SK-N-SH (cell line): Measurements from ENCODE around the gene TAF6. TPM values are rescaled to one million over a fixed set of nuclear protein-coding genes. Genes with fewer than 3 reads are reported as not detected.

Experiments used
- CTCF ChIA-PET: fragments of 300-600, 350-600 bp; formaldehyde crosslinking; extraction: SDS; loops from one replicate; lab custom pipeline; 2021; lab: Yijun Ruan, JAX
- POLR2A ChIA-PET: fragments of 350-600 bp; sonication (Branson Sonifier 250); formaldehyde crosslinking; extraction: SDS; loops from one replicate; lab custom pipeline; 2020; ENCODE audit warnings: antibody characterized with exemption, inconsistent platforms; lab: Yijun Ruan, JAX
- DNase-seq: peaks from one replicate; pipeline ENCODE4 v3.0.0; 2012
- H2AFZ ChIP-seq: fragments of 200-600 bp; sonication (generic); 2 replicates; pipeline ENCODE4 v1.8.1; 2016; ENCODE audit warnings: antibody characterized with exemption, mild to moderate bottlenecking, low read depth
- H3F3A ChIP-seq: fragments of 200-600 bp; sonication (generic); replicated peaks from 2 replicates; pipeline ENCODE3; 2016; ENCODE audit warnings: antibody characterized with exemption, mild to moderate bottlenecking; ENCODE audit not compliant: insufficient read depth
- H3K27ac ChIP-seq, 2 experiments: fragments of 200-500 bp in 1 of 2; fragments of 200-600 bp in 1 of 2; sonication (Bioruptor generic) in 1 of 2; sonication (generic), shearing (Covaris generic) in 1 of 2; 2 replicates each; pipeline versions ENCODE4 v1.5.1 to v1.6.1; 2014 to 2016; ENCODE audit warnings: low read depth in 2 of 2, inconsistent platforms in 1 of 2, low read length in 1 of 2, mild to moderate bottlenecking in 1 of 2, mixed read lengths in 1 of 2
- H3K27me3 ChIP-seq: fragments of 200-600 bp; sonication (generic), shearing (Covaris generic); 2 replicates; pipeline ENCODE4 v1.6.1; 2016; ENCODE audit warnings: mixed run types; ENCODE audit not compliant: insufficient read depth
- H3K36me3 ChIP-seq, 2 experiments: fragments of 200-500 bp in 1 of 2; fragments of 200-600 bp in 1 of 2; sonication (Bioruptor generic) in 1 of 2; sonication (generic) in 1 of 2; replicated peaks in 1 of 2; 2 replicates each; pipeline versions ENCODE3 to v1.5.1; 2014 to 2016; ENCODE audit warnings: low read length in 1 of 2, mild to moderate bottlenecking in 1 of 2; ENCODE audit not compliant: insufficient read depth in 2 of 2, control insufficient read depth in 1 of 2
- H3K4me1 ChIP-seq, 2 experiments: fragments of 200-500 bp in 1 of 2; fragments of 200-600 bp in 1 of 2; sonication (Bioruptor generic) in 1 of 2; sonication (generic), shearing (Covaris generic) in 1 of 2; 2 replicates each; pipeline versions ENCODE4 v1.5.1 to v1.6.1; 2014 to 2016; ENCODE audit warnings: low read depth in 1 of 2, low read length in 1 of 2, mixed run types in 1 of 2; ENCODE audit not compliant: insufficient read depth in 2 of 2, control insufficient read depth in 1 of 2
- H3K4me2 ChIP-seq: fragments of 200-600 bp; sonication (generic), shearing (Covaris generic); 2 replicates; pipeline ENCODE4 v1.6.1; 2017; ENCODE audit warnings: mixed run types
- H3K4me3 ChIP-seq, 2 experiments: fragments of 200-500 bp in 1 of 2; fragments of 200-600 bp in 1 of 2; sonication (Bioruptor generic) in 1 of 2; sonication (generic), shearing (Covaris generic) in 1 of 2; 2 replicates each; pipeline versions ENCODE4 v1.5.1 to v1.8.1; 2014 to 2016; ENCODE audit warnings: low read depth in 2 of 2, inconsistent platforms in 1 of 2, low read length in 1 of 2, mild to moderate bottlenecking in 1 of 2, mixed read lengths in 1 of 2, moderate library complexity in 1 of 2
- H3K79me2 ChIP-seq: fragments of 200-600 bp; sonication (generic); 2 replicates; pipeline ENCODE4 v1.8.1; 2017; ENCODE audit warnings: mild to moderate bottlenecking; ENCODE audit not compliant: insufficient read depth
- H3K9ac ChIP-seq: fragments of 200-600 bp; sonication (generic); 2 replicates; pipeline ENCODE4 v1.6.1; 2017; ENCODE audit warnings: mixed run types
- H3K9me2 ChIP-seq: fragments of 200-600 bp; sonication (generic); 2 replicates; pipeline ENCODE4 v1.6.1; 2017; ENCODE audit warnings: mixed run types
- H3K9me3 ChIP-seq: fragments of 200-600 bp; sonication (generic); 2 replicates; pipeline ENCODE4 v1.6.1; 2017; ENCODE audit warnings: mixed run types, mild to moderate bottlenecking, moderate library complexity
- H4K20me1 ChIP-seq: fragments of 200-600 bp; sonication (generic); 2 replicates; pipeline ENCODE4 v1.6.1; 2017; ENCODE audit warnings: mild to moderate bottlenecking, mixed run types; ENCODE audit not compliant: insufficient read depth
- CHD2 ChIP-seq: fragments of 150-350 bp; IDR thresholded peaks from 2 replicates; pipeline ENCODE4 v1.6.1; 2018; ENCODE audit warnings: low read length; ENCODE audit not compliant: partially characterized antibody
- ELF1 ChIP-seq: IDR thresholded peaks from 2 replicates; pipeline ENCODE4 v1.4.0; 2012
- EP300 ChIP-seq, 2 experiments: IDR thresholded peaks; 2 replicates each; pipeline versions ENCODE4 v1.4.0 to v1.6.1; 2012; ENCODE audit warnings: borderline replicate concordance in 1 of 2, low read depth in 1 of 2, low read length in 1 of 2
- FOXM1 ChIP-seq: IDR thresholded peaks from 2 replicates; pipeline ENCODE4 v1.4.0; 2012; ENCODE audit warnings: low read depth, mild to moderate bottlenecking
- GABPA ChIP-seq: IDR thresholded peaks from 2 replicates; pipeline ENCODE4 v1.4.0; 2012; ENCODE audit warnings: low read depth, mild to moderate bottlenecking
- JUND ChIP-seq: IDR thresholded peaks from 2 replicates; pipeline ENCODE4 v1.4.0; 2012
- MXI1 ChIP-seq: IDR thresholded peaks from 2 replicates; pipeline ENCODE4 v1.6.1; 2012; ENCODE audit warnings: mild to moderate bottlenecking, low read depth, low read length, improper control_type of control experiment
- NFIC ChIP-seq: IDR thresholded peaks from 2 replicates; pipeline ENCODE4 v1.4.0; 2012; ENCODE audit warnings: borderline replicate concordance
- POLR2AphosphoS5 ChIP-seq: IDR thresholded peaks from 2 replicates; pipeline ENCODE4 v1.6.1; 2012; ENCODE audit warnings: low read depth, low read length
- RAD21 ChIP-seq: IDR thresholded peaks from 2 replicates; pipeline ENCODE4 v1.6.1; 2012; ENCODE audit warnings: mild to moderate bottlenecking, low read length
- RCOR1 ChIP-seq: fragments of 150-350 bp; IDR thresholded peaks from 2 replicates; pipeline ENCODE4 v1.6.1; 2017; ENCODE audit warnings: antibody characterized with exemption, low read length
- REST ChIP-seq: IDR thresholded peaks from 2 replicates; pipeline ENCODE4 v1.6.1; 2012; ENCODE audit warnings: mild to moderate bottlenecking, low read depth, low read length, moderate library complexity
- RFX5 ChIP-seq: IDR thresholded peaks from 2 replicates; pipeline ENCODE4 v1.6.1; 2012; ENCODE audit warnings: mild to moderate bottlenecking, improper control_type of control experiment, low read length
- SIN3A ChIP-seq: IDR thresholded peaks from 2 replicates; pipeline ENCODE4 v1.6.1; 2012; ENCODE audit warnings: low read depth, mild to moderate bottlenecking, low read length, moderate library complexity, borderline replicate concordance
- SMC3 ChIP-seq: IDR thresholded peaks from 2 replicates; pipeline ENCODE4 v1.6.1; 2012; ENCODE audit warnings: low read depth, low read length, improper control_type of control experiment
- TAF1 ChIP-seq: IDR thresholded peaks from 2 replicates; pipeline ENCODE4 v1.6.1; 2012; ENCODE audit warnings: low read depth, mild to moderate bottlenecking, low read length, moderate library complexity, borderline replicate concordance
- TCF12 ChIP-seq: IDR thresholded peaks from 2 replicates; pipeline ENCODE4 v1.4.0; 2012
- TEAD4 ChIP-seq: IDR thresholded peaks from 2 replicates; pipeline ENCODE4 v1.4.0; 2012; ENCODE audit warnings: mild to moderate bottlenecking, borderline replicate concordance; ENCODE audit not compliant: insufficient read depth
- ZBTB33 ChIP-seq: IDR thresholded peaks from 2 replicates; pipeline ENCODE4 v1.4.0; 2012; ENCODE audit warnings: low read depth, borderline replicate concordance
- WGBS: methylation state at CpG from one replicate; pipeline ENCODE4 v1.1.6; 2017; ENCODE audit warnings: low lambda C conversion rate; 5-methylcytosine and 5-hydroxymethylcytosine counted together
- polyA plus RNA-seq, 3 experiments: library from polyadenylated mRNA; depleted of rRNA; stranded (reverse); fragments of >200 nt; gene quantifications; 2 replicates each; pipeline ENCODE4 v1.2.3, GENCODE V29; 2012
- TF ChIP-seq, protein P1 (sequence below): fragments of 150-350 bp; IDR thresholded peaks from 2 replicates; pipeline ENCODE4 v1.6.1; 2017; ENCODE audit warnings: antibody characterized with exemption, low read length, low read depth, borderline replicate concordance
- TF ChIP-seq, protein P2 (sequence below): IDR thresholded peaks from 2 replicates; pipeline ENCODE4 v1.4.0; 2012; ENCODE audit warnings: low read depth
- TF ChIP-seq, protein P3 (sequence below): fragments of 150-350 bp; IDR thresholded peaks from 2 replicates; pipeline ENCODE4 v1.6.1; 2016; ENCODE audit warnings: mild to moderate bottlenecking, low read depth, low read length
- TF ChIP-seq, protein P4 (sequence below): fragments of 200-600 bp; sonication (generic); IDR thresholded peaks from 2 replicates; pipeline ENCODE4 v1.6.1; 2017; ENCODE audit warnings: antibody characterized with exemption, mild to moderate bottlenecking, moderate library complexity

The TAF6 gene
- polyA plus RNA-seq, 1 of the 3 experiments (the other 2 are of a cell fraction): 70.5 TPM

- Histone ChIP-seq H3F3A (peaks cover 11% of the 10 kb centered on the region), H3K4me1 (peaks cover 12 to 19% of the 10 kb centered on the region in 2 experiments; a peak in 3 of 4 replicates), H3K9me3 (no peaks in the 10 kb centered on the region), H3K27ac (peak within 1 kb of the TSS; percentile 76 to 87), H3K9ac (peak within 1 kb of the TSS; percentile 92), H3K4me2 (peak within 1 kb of the TSS; percentile 87), H3K36me3 (peaks cover 21 to 38% of the 10 kb centered on the region in 2 experiments), H3K9me2 (no peaks in the 10 kb centered on the region), H3K79me2 (peaks cover 49% of the 10 kb centered on the region), H4K20me1 (peaks cover 20% of the 10 kb centered on the region; the same call in 1 of the 2 replicates), H2AFZ (peak within 1 kb of the TSS; percentile 65), H3K4me3 (peak within 1 kb of the TSS; percentile 67 to 94), H3K27me3 (no peaks in the 10 kb centered on the region)
- DNase-seq: peak; percentile 99
- ChIA-PET POLR2A (interaction anchor here (0.9 to 1.4 kb wide), 3 partner anchors 20 to 88 kb away, joined by 3 to 11 read pairs (median 4); partner anchors contain the start of genes AP4M1, MCM7 and ZSCAN21), CTCF (interaction anchor here (0.7 to 8.5 kb wide), 17 partner anchors 9 to 508 kb away, joined by 3 to 59 read pairs (median 5); partner anchors contain the start of genes AP4M1, LAMTOR4, MCM7 and TRIM4)
- WGBS: under 1% methylated on average over 30 of the region's 55 CpGs
- peak; percentile 22; the same call in 1 of the 2 replicates for TF ChIP-seq JUND
- peak; percentile 56; the same call in 1 of the 2 replicates for TF ChIP-seq NFIC
- TF ChIP-seq FOXM1: no peak
- TF ChIP-seq MXI1: peak; percentile 97
- TF ChIP-seq SMC3: peak; percentile 97
- TF ChIP-seq, protein P1, sequence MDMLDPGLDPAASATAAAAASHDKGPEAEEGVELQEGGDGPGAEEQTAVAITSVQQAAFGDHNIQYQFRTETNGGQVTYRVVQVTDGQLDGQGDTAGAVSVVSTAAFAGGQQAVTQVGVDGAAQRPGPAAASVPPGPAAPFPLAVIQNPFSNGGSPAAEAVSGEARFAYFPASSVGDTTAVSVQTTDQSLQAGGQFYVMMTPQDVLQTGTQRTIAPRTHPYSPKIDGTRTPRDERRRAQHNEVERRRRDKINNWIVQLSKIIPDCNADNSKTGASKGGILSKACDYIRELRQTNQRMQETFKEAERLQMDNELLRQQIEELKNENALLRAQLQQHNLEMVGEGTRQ: peak; percentile 9; the same call in 1 of the 2 replicates
- TF ChIP-seq, protein P2, sequence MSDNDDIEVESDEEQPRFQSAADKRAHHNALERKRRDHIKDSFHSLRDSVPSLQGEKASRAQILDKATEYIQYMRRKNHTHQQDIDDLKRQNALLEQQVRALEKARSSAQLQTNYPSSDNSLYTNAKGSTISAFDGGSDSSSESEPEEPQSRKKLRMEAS: peak; percentile 99
- TF ChIP-seq POLR2AphosphoS5: peak; percentile 97
- peak; percentile 76; the same call in 1 of the 2 replicates for TF ChIP-seq REST
- 0 out of 2 replicates have a peak, but pooled peaks have one; percentile 39 for TF ChIP-seq TEAD4
- TF ChIP-seq TAF1: peak; percentile 95; the same call in 1 of the 2 replicates
- peak; percentile 85 for TF ChIP-seq RAD21
- TF ChIP-seq, protein P3, sequence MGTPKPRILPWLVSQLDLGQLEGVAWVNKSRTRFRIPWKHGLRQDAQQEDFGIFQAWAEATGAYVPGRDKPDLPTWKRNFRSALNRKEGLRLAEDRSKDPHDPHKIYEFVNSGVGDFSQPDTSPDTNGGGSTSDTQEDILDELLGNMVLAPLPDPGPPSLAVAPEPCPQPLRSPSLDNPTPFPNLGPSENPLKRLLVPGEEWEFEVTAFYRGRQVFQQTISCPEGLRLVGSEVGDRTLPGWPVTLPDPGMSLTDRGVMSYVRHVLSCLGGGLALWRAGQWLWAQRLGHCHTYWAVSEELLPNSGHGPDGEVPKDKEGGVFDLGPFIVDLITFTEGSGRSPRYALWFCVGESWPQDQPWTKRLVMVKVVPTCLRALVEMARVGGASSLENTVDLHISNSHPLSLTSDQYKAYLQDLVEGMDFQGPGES: no peak
- peak; percentile 94 for TF ChIP-seq CHD2
- 0 out of 2 replicates have a peak, but pooled peaks have one; percentile 85 for TF ChIP-seq ZBTB33
- TF ChIP-seq RFX5: peak; percentile 68; the same call in 1 of the 2 replicates
- peak; percentile 88 for TF ChIP-seq ELF1
- TF ChIP-seq RCOR1: peak; percentile 78
- TF ChIP-seq, protein P4, sequence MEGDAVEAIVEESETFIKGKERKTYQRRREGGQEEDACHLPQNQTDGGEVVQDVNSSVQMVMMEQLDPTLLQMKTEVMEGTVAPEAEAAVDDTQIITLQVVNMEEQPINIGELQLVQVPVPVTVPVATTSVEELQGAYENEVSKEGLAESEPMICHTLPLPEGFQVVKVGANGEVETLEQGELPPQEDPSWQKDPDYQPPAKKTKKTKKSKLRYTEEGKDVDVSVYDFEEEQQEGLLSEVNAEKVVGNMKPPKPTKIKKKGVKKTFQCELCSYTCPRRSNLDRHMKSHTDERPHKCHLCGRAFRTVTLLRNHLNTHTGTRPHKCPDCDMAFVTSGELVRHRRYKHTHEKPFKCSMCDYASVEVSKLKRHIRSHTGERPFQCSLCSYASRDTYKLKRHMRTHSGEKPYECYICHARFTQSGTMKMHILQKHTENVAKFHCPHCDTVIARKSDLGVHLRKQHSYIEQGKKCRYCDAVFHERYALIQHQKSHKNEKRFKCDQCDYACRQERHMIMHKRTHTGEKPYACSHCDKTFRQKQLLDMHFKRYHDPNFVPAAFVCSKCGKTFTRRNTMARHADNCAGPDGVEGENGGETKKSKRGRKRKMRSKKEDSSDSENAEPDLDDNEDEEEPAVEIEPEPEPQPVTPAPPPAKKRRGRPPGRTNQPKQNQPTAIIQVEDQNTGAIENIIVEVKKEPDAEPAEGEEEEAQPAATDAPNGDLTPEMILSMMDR: peak; percentile 100
- peak; percentile 97; the same call in 1 of the 2 replicates for TF ChIP-seq SIN3A
- peak; percentile 30 to 63; a peak in 3 of 4 replicates for TF ChIP-seq EP300 (IDR thresholded peaks at IDR 0.05; ENCODE audit: borderline replicate concordance in 1 of 2, low read depth in 1 of 2, low read length in 1 of 2)
- peak; percentile 99 for TF ChIP-seq GABPA
- peak; percentile 60 for TF ChIP-seq TCF12
Measured at GRCh38 chr7:100081535-100082102, 37.5 kb downstream of the TAF6 start, which contains the start of gene ZNF3. Gene ZNF3 (minus strand): TSS chr7:100081723. CDS start chr7:100077357, 4,366 bp downstream.
